GM03348 (cell line): Measurements from ENCODE around the gene SLC9C1.
A peak's percentile ranks its signal among the peaks of the same experiment; 100 is the strongest.

Source experiments
- DNase-seq: peaks from one replicate; pipeline ENCODE4 v3.0.0; 2012; ENCODE audit warnings: low spot score

SLC9C1 gene

GRCh38 chr3:112293368-112294321 lies at the start of gene SLC9C1:
SLC9C1 (minus strand) TSS chr3:112294216; CDS start chr3:112286791, 7,425 bp downstream.
- DNase-seq: peak; percentile 69

DNA sequence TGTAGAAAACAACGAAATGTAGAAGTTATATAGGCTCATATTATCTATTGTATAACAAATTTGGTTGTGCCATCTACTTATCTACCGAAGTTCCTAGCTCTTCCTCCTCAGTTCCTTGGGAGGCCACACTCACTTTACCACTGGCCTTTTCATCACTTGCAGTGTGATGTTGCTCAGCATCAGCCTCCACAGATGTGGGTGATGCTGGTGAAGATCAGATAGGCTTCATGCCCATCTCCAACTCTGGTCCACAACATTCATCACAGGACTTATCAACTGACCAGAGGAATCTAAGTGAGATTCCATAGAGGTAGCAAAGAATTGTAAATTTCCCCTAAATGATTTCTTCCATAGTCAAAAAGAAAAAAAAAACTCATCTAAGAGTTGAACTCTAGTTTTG lies 47.4 kb upstream of the SLC9C1 start:
- no peak for DNase-seq

GRCh38 chr3:112339609-112340008 lies 45.6 kb upstream of the SLC9C1 start:
- DNase-seq: no peak

DNA sequence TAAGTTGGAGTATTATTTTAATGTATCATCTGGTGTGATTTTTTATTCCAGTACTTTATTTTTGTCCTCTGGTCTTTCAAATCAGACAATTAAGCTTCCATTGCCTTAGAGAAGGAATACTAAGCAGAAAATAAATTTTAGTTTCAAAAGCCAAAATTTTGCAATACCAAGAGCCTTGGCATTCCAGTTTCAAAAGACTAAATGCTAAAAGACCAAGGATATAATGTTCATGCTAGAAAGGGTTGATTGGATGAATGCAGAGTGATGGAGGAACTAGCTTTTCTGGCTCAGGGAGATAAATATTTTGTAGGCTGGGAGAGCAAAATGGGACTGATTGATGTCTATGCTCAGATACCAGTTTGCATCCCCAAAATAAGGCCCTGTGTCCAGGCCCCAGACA lies 45.1 kb upstream of the SLC9C1 start:
- no peak for DNase-seq

DNA sequence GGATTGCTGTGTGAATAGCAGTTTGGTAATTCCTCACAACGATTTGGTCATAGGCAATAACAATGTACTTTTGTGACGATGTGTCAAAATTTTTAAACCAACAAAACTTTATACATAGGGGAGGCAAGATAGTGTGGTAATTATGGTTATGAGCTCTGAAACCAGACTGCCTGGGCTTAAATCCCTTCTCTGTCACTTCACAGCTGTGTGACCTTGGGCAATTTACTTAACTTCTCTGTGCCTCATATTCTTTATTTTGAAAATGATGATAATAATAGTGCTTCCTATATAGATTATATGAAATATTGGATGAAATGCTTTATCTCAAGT lies 44.7 kb upstream of the SLC9C1 start:
- no peak for DNase-seq

DNA sequence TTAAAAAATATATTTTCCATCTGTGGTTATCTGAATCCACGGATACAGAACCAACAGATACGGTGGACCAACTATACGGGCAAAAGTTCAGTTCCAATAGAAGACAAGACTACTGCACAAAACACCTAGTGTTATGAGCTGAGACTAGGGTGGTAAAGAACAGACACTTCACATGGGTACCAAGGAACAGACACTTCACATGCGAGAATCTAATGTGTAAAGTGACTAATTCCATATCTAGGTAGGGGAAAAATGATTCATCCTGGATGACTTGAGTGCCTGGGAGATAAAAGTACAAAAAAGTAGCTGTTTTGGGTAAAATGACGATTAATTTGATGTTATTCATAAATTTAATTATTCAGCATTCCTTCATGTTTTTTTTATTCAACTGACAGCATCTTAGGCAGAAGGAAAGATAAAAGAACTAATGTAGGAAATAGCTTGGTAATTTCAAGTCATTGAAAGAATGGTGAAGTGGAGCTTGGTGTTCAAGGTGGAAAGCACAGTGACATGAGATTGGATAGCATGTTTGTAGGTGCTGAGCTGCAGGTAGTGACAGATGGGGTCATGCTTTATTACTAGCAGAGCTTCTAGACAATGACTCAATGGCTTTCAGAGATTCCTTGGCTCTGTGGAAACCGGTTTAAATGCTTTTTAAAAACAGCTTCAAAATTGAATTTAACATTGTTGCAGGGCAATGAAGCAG lies 44.2 kb upstream of the SLC9C1 start:
- DNase-seq: no peak

DNA sequence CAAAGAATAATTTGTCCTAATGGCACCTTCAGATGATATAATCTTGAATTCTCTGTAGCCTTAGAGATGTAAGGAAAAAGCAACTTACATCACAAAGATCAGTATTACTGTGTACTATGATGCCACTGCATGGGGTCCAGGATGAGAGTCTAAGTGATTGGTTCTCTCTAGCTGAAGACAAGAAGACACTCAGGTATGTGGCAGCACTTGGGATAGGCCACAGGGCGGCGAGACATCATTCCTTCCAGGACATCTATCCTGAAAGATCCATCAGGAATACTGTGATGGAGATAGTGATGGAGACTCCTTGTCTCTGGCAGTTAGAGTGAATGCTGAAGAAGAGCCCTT lies 41.4 kb upstream of the SLC9C1 start:
- no peak for DNase-seq

DNA sequence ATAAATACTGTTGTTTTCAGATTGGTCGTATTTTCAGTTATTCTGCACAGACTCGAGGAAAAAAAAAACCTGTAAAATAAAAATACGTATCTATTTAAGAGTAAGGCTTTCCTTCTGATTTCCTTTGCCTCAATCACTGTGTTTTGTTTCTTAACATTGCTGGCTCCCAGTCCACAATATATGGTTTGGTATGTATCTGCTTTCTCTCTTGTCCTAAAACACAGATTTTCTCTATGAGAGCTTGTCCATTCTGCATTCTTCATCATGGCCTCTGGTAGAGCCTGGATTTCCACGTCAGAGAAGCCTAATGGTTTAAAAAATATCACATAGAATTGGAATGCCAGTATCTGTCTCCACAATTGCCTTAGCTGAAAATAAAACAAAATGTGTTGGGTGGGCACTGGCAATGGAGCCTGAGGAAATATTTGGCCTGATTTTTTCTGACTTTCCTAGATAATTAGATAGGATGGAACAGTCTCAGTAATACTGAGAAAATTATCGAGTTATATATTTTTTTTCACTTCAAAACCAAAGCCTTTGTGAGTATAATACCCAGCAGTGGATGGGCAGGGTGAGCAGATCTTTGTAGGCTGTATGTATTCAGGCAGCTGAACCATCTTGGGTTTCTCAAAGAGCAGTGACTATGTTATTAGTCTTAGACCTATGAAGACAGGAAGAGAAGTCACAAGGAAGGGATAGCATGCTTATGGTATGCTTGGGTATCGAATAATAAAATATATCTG lies 40.8 kb upstream of the SLC9C1 start:
- no peak for DNase-seq

- DNase-seq: no peak
These were observed 39.6 kb upstream of the SLC9C1 start for GRCh38 chr3:112333381-112334317.

- DNase-seq: peak; percentile 32
These were observed 39.0 kb upstream of the SLC9C1 start, which contains the start of gene CD200 for GRCh38 chr3:112333002-112333380. CD200 (plus strand) TSS chr3:112333156; CDS start chr3:112333213, 57 bp downstream.

GRCh38 chr3:112331851-112332250 lies 37.8 kb upstream of the SLC9C1 start:
- DNase-seq: no peak

- DNase-seq: peak; percentile 68
These were observed 33.4 kb upstream of the SLC9C1 start for GRCh38 chr3:112327371-112327951.

- no peak for DNase-seq
These were observed 28.0 kb upstream of the SLC9C1 start for GRCh38 chr3:112321867-112322652.

DNA sequence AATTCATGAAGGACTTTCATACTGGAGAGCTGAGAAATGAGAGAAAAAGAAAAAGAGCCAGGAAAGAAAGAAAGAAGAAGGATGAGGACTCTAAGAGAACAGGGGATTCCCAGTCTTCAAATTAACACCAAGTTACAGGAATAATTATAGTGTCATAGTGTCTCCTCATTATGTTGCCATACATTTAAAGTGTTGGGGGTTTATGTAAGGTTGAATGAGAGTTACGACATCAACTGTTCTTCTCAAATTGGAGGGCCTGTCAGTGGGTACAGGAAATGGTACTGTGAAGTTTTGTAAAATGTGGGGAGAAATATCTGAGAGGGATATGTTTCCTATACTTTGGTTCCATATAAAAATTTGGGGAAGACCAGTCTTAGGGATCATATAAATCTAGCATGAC lies 26.7 kb upstream of the SLC9C1 start:
- no peak for DNase-seq

GRCh38 chr3:112319516-112320276 lies 25.7 kb upstream of the SLC9C1 start:
- no peak for DNase-seq

GRCh38 chr3:112315791-112316190 lies 21.8 kb upstream of the SLC9C1 start:
- DNase-seq: no peak

DNA sequence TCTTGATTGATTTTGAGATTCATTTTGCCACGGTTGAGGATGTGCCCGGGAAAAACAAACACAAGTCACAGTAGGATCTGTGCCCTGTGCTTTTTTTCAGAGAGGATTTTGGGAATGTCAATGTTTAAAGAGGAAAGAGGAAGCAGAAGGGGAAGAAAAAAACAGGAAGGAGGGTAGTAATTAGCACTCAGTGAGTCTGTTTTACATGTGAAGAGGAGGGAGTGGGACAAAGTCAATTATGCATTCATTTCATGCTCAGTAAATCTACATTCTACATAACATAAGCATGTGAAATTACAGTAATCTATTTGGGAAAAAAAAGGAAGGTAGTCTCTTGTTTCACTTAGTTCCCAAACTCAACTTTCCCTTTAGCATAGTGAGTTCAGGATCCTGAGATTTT lies 20.6 kb upstream of the SLC9C1 start:
- DNase-seq: no peak

DNA sequence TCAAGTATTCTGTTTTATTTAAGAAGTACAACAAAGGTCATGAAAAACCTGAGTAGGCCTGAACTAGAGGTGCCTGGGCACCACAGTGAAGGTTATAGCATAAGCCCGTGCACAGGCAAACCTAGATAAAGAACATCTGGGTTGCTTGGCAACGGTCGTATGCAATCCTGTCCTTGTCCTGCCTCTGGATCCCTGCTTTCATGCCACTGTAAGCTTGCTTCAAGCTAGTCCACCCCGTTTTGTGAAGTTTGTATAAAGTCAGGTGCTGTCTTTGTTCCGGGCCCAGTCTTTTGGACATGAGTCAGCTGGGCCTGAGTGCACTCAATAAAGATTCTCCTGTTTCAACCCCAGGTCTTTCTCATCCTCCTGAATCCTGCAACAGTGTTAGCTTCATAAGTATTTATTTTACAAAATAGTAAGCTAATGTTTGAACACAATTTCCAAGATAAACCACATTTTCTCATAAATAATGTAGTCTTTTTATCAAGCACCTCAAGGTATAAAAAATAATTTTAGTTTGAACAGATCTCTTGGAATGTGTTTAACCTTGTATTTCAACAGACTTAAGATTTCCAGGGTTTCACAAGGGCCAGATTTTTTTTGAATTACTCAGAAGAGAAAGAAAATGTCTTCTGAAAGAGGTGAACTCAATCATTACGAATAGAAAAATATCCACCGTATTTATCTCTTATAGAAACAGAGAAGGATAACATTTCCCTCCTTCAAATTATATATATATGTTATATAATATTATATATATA lies 14.3 kb upstream of the SLC9C1 start:
- DNase-seq: no peak

GRCh38 chr3:112307557-112307956 lies 13.5 kb upstream of the SLC9C1 start:
- DNase-seq: no peak
